Measurements from ENCODE around the gene ZNF160. TPM values are rescaled to one million over a fixed set of nuclear protein-coding genes. Genes with fewer than 3 reads are reported as not detected.

The ZNF160 gene
- total and polyA plus RNA-seq, 3 experiments from 2014 or later: 20.9 to 23.8 (median 22.3) TPM

DNA sequence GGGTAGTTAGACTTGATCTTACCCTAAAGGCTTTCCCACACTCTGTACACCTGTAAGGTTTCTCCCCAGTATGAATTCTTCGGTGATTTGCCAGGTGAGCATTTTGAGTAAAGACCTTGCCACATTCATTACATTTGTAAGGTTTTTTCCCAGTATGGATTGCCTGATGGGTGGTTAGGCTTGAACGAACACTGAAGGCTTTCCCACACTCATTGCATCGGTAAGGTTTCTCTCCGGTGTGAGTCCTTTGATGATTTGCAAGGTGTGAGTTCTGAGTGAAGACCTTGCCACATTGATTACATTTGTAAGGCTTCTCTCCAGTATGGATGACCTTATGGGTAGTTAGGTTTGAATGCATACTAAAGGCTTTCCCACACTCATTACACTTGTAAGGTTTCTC, 35.0 kb downstream of the ZNF160 start:
- Mint-ChIP-seq H3K36me3 (peaks cover 23 to 60% (median 58%) of the 10 kb centered on the region in 3 donors), H3K27ac (no peak overlapping the region), H3K9me3 (peaks cover 46 to 95% (median 86%) of the 10 kb centered on the region in 5 donors), H3K4me1 (no peaks in the 10 kb centered on the region), H3K4me3 (no peak overlapping the region), H3K27me3 (no peaks in the 10 kb centered on the region)
- DNase-seq: no peak
- H3K9me3 ChIP-seq (ENCODE audit: low read length): peaks cover 47% of the 10 kb centered on the region
- H3K4me3 ChIP-seq (ENCODE audit: low read length): no peak overlapping the region
- peaks cover 33% of the 10 kb centered on the region for H3K36me3 ChIP-seq (ENCODE audit: insufficient read depth, low read length)
- CTCF ChIA-PET: no interaction called here
- H3K4me1 ChIP-seq (ENCODE audit: insufficient read depth, low read length): no peaks in the 10 kb centered on the region
- POLR2A ChIA-PET: no interaction called here
- H3K27ac ChIP-seq (ENCODE audit: low read depth, low read length): no peak overlapping the region
- H3K27me3 ChIP-seq (ENCODE audit: insufficient read depth, low read length, poor library complexity, severe bottlenecking): no peaks in the 10 kb centered on the region

DNA sequence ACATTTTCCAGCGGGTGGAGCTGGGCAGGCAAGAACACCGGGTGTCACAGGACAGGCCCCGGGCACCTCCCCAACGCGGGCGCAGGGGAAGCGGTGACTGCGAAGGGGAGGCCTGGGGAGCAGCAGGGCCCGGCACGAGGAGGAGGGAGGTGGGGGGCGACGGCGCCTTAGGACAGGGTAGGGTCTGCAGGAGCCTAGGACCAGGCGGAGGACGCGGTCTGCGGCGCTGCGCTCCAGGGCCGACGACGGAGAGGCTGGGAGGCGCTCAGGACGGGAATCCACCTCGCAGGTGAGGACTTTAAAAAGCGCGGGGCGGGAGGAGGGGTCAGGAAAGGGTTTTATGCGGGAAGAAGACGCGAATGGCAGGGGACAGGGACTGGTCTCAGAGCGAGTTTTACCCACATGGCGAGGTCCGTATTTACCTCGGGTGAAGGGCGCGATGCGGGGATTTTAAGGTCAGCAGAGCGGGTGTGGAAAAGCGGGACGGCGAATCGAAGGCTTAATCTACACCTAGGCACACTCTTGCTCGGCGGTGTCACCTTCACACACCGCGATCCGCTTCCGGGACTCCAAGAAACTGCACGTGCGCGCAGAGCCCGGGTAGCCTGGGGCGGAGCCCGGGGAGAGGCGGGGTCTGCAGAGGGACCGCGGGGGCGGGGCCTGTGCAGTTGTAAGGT, 45.2 kb downstream of the ZNF160 start:
- ChIA-PET CTCF (no interaction called here), POLR2A (no interaction called here)
- H3K4me3 Mint-ChIP-seq: no peak overlapping the region

DNA sequence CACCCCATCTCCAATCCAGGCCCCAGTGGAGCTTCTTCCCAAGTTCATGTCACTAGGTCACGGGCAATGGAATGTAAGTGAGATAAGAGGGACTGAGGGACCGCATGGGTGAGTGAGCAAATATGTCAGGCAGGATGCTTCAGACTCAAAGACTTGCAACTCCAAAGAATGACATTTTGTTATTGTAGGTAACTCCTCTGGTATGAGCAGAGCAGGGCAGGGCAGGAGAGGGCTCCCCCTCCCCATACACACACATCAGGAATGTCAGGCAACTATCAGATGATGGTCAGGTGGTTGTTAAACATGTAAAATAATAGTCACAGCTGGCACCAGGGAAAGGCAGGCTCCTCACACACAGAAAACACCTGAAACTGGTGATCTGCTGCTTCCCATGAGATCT, 48.1 kb downstream of the ZNF160 start:
- peaks cover 0 to 13% of the 10 kb centered on the region in 2 donors for H3K27me3 Mint-ChIP-seq
- H3K4me1 Mint-ChIP-seq: peaks cover 0 to 2% (median 0%) of the 10 kb centered on the region in 3 donors
- Histone ChIP-seq H3K9me3 (ENCODE audit: low read length) (peaks cover 20% of the 10 kb centered on the region), H3K27me3 (ENCODE audit: insufficient read depth, low read length, poor library complexity, severe bottlenecking) (no peaks in the 10 kb centered on the region), H3K27ac (ENCODE audit: low read depth, low read length) (no peak overlapping the region), H3K4me1 (ENCODE audit: insufficient read depth, low read length) (no peaks in the 10 kb centered on the region), H3K36me3 (ENCODE audit: insufficient read depth, low read length) (no peaks in the 10 kb centered on the region), H3K4me3 (ENCODE audit: low read length) (no peak overlapping the region)
- H3K4me3 Mint-ChIP-seq: no peak overlapping the region
- no peak overlapping the region for H3K27ac Mint-ChIP-seq
- peaks cover 0 to 18% (median 4%) of the 10 kb centered on the region in 3 donors for H3K36me3 Mint-ChIP-seq
- ChIA-PET POLR2A (no interaction called here), CTCF (no interaction called here)
- peaks cover 6 to 76% (median 75%) of the 10 kb centered on the region in 5 donors for H3K9me3 Mint-ChIP-seq
- DNase-seq: no peak

More for the DNA sequence above, 45.2 kb downstream of the ZNF160 start:
- no peak overlapping the region for H3K27ac ChIP-seq (ENCODE audit: low read depth, low read length)
- Mint-ChIP-seq H3K27me3 (peaks cover 0 to 13% of the 10 kb centered on the region in 2 donors), H3K4me1 (peaks cover 0 to 2% (median 0%) of the 10 kb centered on the region in 3 donors), H3K36me3 (peaks cover 0 to 17% (median 7%) of the 10 kb centered on the region in 3 donors), H3K27ac (no peak overlapping the region), H3K9me3 (peaks cover 23 to 83% (median 80%) of the 10 kb centered on the region in 5 donors)
- H3K36me3 ChIP-seq (ENCODE audit: insufficient read depth, low read length): no peaks in the 10 kb centered on the region
- no peaks in the 10 kb centered on the region for H3K4me1 ChIP-seq (ENCODE audit: insufficient read depth, low read length)
- no peak for DNase-seq
- no peak overlapping the region for H3K4me3 ChIP-seq (ENCODE audit: low read length)
- no peaks in the 10 kb centered on the region for H3K27me3 ChIP-seq (ENCODE audit: insufficient read depth, low read length, poor library complexity, severe bottlenecking)
- peaks cover 34% of the 10 kb centered on the region for H3K9me3 ChIP-seq (ENCODE audit: low read length)

DNA sequence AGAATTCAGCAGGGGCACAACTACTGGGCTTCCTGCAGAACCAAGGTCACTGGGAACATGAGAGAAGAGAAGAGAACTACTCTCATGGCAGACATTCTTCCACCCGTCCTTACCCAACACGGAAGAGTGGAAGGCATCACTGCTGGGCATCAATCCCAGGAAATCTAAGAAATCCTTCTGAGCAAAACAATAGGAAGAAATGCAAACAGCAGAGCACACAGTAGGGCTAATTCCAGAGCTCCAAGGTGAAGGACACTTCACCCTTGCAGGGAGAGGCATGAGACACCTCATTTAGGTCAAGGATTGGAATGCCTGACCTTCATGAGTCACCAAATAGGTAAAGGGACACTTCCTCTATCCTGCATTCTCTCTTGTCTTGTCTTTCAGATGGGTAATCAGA, 55.8 kb downstream of the ZNF160 start:
- no peak for DNase-seq
- no peaks in the 10 kb centered on the region for H3K36me3 ChIP-seq (ENCODE audit: insufficient read depth, low read length)
- H3K36me3 Mint-ChIP-seq: peaks cover 0 to 6% (median 3%) of the 10 kb centered on the region in 3 donors
- H3K9me3 Mint-ChIP-seq: peaks cover 7 to 58% (median 46%) of the 10 kb centered on the region in 5 donors
- H3K4me3 Mint-ChIP-seq: no peak overlapping the region
- no peak overlapping the region for H3K27ac ChIP-seq (ENCODE audit: low read depth, low read length)
- peaks cover 7% of the 10 kb centered on the region for H3K9me3 ChIP-seq (ENCODE audit: low read length)
- CTCF ChIA-PET: no interaction called here
- no peaks in the 10 kb centered on the region for H3K27me3 ChIP-seq (ENCODE audit: insufficient read depth, low read length, poor library complexity, severe bottlenecking)
- no peak overlapping the region for H3K27ac Mint-ChIP-seq
- no peak overlapping the region for H3K4me3 ChIP-seq (ENCODE audit: low read length)
- POLR2A ChIA-PET: no interaction called here
- peaks cover 4 to 6% of the 10 kb centered on the region in 2 donors for H3K27me3 Mint-ChIP-seq
- no peaks in the 10 kb centered on the region for H3K4me1 Mint-ChIP-seq
- H3K4me1 ChIP-seq (ENCODE audit: insufficient read depth, low read length): no peaks in the 10 kb centered on the region

DNA sequence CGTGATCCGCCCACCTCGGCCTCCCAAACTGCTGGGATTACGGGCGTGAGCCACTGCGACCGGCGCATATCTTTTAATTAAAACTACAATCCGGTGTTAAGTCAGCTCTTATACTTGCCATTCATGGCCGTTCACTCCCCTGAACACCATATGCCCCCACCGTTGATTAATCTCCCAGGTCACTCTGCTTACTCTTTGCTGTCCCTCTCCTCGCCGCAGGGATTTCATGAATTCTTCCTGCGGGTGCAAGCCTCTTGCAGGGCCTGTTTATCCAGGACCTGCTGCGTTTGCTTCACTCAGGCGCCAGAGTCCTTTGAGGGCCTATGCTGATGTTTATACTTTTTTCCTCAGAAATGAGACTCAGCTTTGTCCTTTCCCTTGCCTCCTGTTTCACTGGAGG, 57.7 kb downstream of the ZNF160 start:
- no peak overlapping the region for H3K27ac Mint-ChIP-seq
- H3K27ac ChIP-seq (ENCODE audit: low read depth, low read length): no peak overlapping the region
- H3K4me1 ChIP-seq (ENCODE audit: insufficient read depth, low read length): no peaks in the 10 kb centered on the region
- peaks cover 7% of the 10 kb centered on the region for H3K9me3 ChIP-seq (ENCODE audit: low read length)
- H3K4me1 Mint-ChIP-seq: no peaks in the 10 kb centered on the region
- POLR2A ChIA-PET: no interaction called here
- peaks cover 0 to 3% (median 3%) of the 10 kb centered on the region in 3 donors for H3K36me3 Mint-ChIP-seq
- no peak for DNase-seq
- H3K27me3 ChIP-seq (ENCODE audit: insufficient read depth, low read length, poor library complexity, severe bottlenecking): no peaks in the 10 kb centered on the region
- H3K36me3 ChIP-seq (ENCODE audit: insufficient read depth, low read length): no peaks in the 10 kb centered on the region
- CTCF ChIA-PET: no interaction called here
- H3K9me3 Mint-ChIP-seq: peaks cover 7 to 55% (median 38%) of the 10 kb centered on the region in 5 donors
- no peak overlapping the region for H3K4me3 Mint-ChIP-seq
- H3K27me3 Mint-ChIP-seq: peaks cover 10 to 12% of the 10 kb centered on the region in 2 donors
- H3K4me3 ChIP-seq (ENCODE audit: low read length): no peak overlapping the region

DNA sequence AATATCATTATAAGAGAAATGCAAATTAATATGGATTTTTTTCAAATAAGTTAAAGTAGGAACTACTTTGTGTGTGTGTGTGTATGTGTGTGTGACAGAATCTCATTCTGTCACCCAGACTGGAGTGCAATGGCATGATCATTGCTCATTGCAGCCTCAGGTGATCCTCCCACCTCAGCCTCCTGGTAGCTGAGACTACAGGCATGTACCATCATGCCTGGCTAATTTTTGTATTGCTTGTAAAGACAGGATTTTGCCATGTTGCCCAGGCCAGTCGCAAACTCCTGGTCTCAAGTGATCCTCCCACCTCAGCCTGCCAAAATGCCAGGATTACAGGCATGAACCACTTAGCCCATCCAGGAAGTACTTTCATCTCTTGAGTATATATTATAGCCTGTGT, 61.9 kb downstream of the ZNF160 start:
- no peak for DNase-seq
- CTCF ChIA-PET: no interaction called here
- Histone ChIP-seq H3K4me3 (ENCODE audit: low read length) (no peak overlapping the region), H3K27me3 (ENCODE audit: insufficient read depth, low read length, poor library complexity, severe bottlenecking) (no peaks in the 10 kb centered on the region), H3K4me1 (ENCODE audit: insufficient read depth, low read length) (no peaks in the 10 kb centered on the region), H3K27ac (ENCODE audit: low read depth, low read length) (no peak overlapping the region), H3K36me3 (ENCODE audit: insufficient read depth, low read length) (no peaks in the 10 kb centered on the region), H3K9me3 (ENCODE audit: low read length) (no peaks in the 10 kb centered on the region)
- POLR2A ChIA-PET: no interaction called here
- Mint-ChIP-seq H3K9me3 (peaks cover 4 to 59% (median 45%) of the 10 kb centered on the region in 5 donors), H3K27me3 (peaks cover 23 to 29% of the 10 kb centered on the region in 2 donors), H3K4me3 (no peak overlapping the region), H3K27ac (no peak overlapping the region), H3K4me1 (no peaks in the 10 kb centered on the region), H3K36me3 (peaks cover 0 to 9% (median 2%) of the 10 kb centered on the region in 3 donors)

DNA sequence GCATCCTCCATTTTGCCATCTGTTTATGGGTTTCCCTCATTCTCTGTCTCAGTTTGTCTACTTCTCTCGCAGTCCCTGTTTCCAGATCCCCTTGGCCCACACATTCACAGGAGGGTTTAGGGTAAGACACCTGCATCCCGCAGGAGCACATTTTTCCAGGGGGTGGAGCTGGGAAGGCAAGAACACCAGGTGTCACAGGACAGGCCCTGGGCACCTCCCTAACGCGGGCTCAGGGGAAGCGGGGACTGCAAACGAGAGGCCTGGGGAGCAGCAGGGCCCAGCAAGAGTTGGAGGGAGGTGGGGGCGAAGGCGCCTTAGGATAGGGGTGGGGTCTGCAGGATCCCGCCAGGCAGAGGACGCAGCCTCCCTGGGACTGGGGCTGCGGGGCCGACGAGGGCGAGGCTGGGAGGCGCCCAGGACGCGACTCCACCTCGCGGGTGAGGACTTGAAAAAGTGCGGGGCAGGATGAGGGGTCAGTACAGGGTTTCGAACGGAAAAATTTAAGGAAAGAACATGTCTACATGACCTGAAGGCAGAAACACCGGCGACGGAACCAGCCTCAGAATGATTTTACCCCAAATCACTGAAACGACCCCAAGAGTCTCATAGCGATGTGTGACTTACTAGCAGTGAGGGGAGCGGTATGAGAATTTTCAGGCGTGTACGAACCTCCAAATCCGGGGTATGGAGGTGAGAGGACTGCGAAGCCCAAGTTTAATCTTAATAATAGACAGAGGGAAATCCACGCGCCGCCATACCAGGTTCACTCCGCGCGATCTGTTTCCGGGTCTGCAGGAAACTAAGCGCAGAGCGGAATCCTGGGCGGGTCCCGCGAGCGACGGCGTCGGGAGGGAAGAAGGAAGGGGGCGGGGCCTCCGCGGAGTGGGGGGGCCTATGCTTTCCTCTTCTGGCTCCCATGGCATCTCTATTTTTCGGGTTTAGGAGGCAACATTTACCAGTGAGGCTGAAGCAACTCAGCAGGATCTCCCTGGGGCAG, 65.8 kb downstream of the ZNF160 start:
- peak overlapping the region in 4 of 7 donors; percentile 24 to 83 (median 52) for H3K4me3 Mint-ChIP-seq
- H3K27me3 ChIP-seq (ENCODE audit: insufficient read depth, low read length, poor library complexity, severe bottlenecking): no peaks in the 10 kb centered on the region
- H3K9me3 ChIP-seq (ENCODE audit: low read length): no peaks in the 10 kb centered on the region
- peaks cover 2 to 25% (median 3%) of the 10 kb centered on the region in 3 donors for H3K36me3 Mint-ChIP-seq
- peaks cover 4 to 68% (median 47%) of the 10 kb centered on the region in 5 donors for H3K9me3 Mint-ChIP-seq
- H3K4me3 ChIP-seq (ENCODE audit: low read length): no peak overlapping the region
- H3K27me3 Mint-ChIP-seq: peaks cover 24 to 36% of the 10 kb centered on the region in 2 donors
- no peak overlapping the region for H3K27ac Mint-ChIP-seq
- H3K4me1 Mint-ChIP-seq: no peaks in the 10 kb centered on the region
- no peaks in the 10 kb centered on the region for H3K36me3 ChIP-seq (ENCODE audit: insufficient read depth, low read length)
- peak in 2 of 5 donors; percentile 2 to 51 for DNase-seq
- POLR2A ChIA-PET: no interaction called here
- H3K27ac ChIP-seq (ENCODE audit: low read depth, low read length): no peak overlapping the region
- no peaks in the 10 kb centered on the region for H3K4me1 ChIP-seq (ENCODE audit: insufficient read depth, low read length)
- CTCF ChIA-PET: no interaction called here
